HG03575 (cell line): ENCODE measurements around the gene RAB35.

Source experiments
- ATAC-seq: cut with Tn5 transposase; IDR thresholded peaks from one replicate; pipeline ENCODE4 v1.9.1; 2021; ENCODE audit not compliant: unreplicated experiment, insufficient number of reproducible peaks, low FRiP score; ENCODE audit errors: extremely low read depth

RAB35 gene

GRCh38 chr12:120115066-120115465 is 1.5 kb downstream of the RAB35 start:
- ATAC-seq, result no peak

DNA sequence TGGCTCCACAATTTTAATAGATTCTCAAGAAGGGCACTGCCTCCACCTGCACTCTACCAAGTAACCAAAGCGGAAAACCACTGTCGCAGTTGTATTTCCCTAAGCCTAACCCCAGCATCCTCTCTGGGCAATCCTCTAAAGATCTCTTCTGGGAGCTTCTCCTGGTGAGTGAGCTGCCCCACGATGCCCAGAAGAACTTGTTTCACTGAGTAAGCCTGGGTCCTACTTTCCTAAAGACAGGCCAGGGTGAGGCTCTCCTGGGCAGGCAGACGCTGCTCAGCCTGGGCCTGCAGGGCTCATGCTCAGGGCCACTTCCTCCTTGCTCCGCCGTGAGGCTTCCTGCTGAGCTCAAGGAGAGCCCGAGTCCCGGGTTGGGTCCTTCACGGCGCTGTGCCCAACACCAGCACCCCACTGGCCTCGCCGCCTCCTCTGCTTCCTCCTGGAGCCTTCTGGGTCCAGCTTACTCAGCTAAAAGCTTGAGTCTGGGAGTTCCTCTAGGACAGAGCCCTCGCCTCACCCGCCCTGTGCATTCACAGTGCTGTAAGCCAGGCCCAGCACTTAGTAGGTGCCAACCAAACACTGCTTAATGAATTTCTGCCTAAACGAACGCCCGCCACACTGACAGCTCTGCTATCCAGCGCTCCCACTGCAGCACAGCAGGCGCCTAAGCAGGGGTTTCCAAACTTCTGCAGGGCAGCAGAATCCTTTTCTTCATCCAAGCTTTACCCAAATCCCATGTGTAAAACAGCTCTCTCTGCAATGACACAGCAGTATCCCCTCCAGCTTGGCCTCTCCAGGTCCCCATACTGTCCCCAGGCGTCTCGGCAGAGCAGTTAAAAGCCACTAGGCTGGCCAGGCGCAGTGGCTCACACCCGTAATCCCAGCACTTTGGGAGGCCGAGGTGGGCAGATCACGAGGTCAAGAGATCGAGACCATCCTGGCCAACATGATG is 5.7 kb downstream of the RAB35 start:
- ATAC-seq, result no peak

DNA sequence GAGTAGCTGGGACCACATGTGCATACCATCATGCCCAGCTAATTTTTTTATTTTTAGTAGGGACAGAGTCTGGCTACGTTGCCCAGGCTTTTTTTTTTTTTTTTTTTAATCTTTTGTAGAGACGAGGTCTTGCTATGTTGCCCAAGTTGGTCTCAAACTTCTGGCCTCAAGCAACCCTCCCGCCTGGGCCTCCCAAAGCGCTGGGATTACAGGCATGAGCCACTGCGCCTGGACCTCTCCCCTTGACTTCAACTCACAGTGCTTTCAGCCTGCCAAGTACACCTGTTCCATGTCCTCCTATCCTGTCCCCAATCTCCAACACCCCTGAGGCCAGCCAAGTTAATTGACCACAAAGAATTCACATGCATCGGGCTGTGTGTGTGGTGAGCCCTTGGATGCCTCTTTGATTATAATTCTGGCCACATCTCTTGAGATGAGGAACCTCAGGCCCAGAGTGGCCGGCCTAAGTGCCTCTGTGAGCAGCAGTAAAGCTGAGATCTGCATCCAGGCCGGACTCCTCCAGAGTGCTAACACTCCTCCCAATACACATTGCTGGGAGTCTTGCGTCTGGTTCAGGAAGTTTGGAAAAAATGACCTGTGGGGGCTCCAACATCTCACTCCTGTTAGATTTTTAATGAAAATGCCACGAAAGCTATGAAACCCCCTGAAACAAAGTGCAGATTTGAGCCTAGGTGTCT is 6.8 kb downstream of the RAB35 start:
- no peak for ATAC-seq

DNA sequence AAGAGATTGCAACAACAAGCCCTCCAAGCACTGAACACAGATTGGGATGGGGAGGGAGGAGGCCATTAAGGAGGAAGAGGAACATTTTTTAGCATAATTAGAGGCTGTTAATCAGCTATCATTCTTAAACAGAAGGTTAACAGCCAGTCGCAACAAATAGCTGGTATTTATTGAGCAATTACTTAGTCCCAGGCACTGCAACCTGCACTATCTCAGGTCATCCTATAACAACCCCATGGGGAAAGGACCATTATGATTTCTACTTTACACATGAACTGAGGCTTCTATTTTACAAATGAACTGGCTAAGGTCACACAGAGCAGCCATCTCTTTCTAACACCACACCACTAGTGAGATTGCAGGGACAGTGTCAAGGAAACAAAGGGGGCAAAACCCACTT is 10.4 kb downstream of the RAB35 start:
- ATAC-seq, result no peak

DNA sequence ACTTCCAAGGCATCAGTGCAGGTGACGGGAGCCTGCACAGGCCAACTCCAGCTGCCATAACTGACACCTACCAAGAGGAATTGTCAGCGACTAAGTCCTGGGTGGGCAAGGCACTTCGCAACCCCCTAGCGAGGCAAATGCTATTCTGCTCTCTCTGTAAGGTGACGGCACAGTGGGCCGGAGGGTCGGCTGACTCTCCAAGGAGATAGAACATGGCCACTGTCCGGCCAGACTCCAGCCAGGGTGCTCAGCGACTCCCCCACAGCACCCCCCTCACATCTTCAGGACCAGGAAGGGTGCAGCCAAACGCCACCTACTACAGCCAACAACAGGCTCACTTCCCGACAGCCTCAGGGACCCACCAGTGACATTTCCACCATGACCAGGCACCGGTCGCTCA is 13.2 kb downstream of the RAB35 start:
- ATAC-seq, result no peak

GRCh38 chr12:120103044-120103338 is 13.6 kb downstream of the RAB35 start:
- ATAC-seq, result no peak

DNA sequence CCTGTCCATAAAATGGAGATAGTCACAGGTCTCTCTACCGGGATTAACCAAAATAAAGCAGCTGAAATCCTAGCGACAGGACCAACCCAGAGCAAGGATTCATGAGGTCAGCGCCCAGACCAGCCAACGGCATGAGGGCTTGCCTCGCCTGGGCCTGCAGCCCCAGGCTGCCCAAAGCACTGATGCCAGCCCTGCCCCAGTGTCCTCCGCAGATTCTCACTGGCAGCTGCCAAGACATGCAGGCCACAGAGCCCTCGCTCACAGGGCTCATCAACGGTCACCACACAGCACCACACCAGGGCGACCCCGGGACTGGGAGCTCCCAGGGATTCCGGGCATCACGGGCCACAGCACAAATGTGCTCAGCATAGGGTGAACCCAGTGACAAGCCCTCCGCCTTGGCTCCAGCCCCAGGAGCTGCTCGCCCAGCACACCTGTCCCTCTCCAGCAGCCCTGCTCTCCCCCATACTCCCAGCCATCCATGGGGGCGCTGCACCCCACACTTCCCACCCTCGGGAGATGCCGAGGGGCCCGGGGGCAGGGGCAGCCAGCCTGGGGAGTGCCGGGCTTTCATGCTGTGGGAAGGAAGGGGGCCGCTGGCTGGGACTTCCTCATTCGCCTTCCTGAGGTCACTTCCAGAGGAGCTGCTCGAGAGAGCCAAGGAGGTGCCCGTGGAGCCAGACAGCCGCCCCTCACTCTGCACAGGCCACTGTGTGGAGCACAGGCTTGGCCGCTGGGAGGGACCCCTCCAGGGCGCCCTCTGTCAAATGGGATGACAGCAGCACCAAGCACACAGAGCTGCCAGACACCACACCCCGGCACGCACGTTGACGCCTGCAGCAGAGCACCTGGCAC is 14.1 kb downstream of the RAB35 start:
- no peak for ATAC-seq

DNA sequence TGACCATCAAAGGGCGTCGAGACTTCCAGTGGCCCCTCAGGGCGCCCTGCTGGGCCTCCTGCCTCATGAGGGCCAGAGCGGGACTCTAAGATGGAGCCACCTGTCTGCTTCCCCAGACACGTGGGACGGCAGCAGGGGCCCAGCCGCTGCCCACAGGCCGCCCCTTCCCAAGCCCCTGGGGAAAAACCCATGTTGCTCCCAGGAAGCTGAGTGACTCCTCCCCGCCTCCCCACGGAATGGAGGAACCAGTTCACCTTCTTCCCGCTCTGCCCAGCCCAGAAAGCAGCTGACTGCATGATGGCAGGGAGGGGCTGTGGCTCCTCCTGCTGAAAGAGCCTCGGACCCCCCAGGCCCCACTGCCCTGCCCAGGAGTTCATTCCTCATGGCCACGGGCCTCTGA is 14.9 kb downstream of the RAB35 start:
- no peak for ATAC-seq

DNA sequence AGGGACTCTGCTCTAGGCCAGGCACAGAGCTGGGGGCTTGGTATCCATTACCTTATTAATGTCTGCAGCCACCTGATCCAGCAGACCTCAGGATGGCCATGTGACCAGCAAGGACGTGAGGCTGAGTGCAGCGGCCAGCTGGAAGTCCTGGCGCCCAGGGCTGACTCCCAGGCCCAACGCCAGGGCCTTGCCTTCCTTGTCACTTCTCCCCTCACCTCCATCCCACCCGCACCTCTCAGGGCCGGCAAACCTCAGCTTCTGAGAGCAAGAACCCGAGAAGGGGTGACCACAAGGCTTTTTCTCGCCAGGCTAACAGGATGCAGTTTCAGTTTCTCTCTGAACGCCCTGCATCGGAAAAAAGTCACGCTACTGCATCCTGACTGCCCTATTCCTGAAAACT is 15.4 kb downstream of the RAB35 start:
- no peak for ATAC-seq

- no peak for ATAC-seq
Measured at GRCh38 chr12:120100630-120101029, 15.9 kb downstream of the RAB35 start.

- no peak for ATAC-seq
Measured at GRCh38 chr12:120099738-120100137, 16.8 kb downstream of the RAB35 start.

GRCh38 chr12:120098756-120099470 is 17.6 kb downstream of the RAB35 start:
- ATAC-seq, result no peak

- ATAC-seq, result no peak
Measured at GRCh38 chr12:120096671-120097202, 19.8 kb downstream of the RAB35 start.

DNA sequence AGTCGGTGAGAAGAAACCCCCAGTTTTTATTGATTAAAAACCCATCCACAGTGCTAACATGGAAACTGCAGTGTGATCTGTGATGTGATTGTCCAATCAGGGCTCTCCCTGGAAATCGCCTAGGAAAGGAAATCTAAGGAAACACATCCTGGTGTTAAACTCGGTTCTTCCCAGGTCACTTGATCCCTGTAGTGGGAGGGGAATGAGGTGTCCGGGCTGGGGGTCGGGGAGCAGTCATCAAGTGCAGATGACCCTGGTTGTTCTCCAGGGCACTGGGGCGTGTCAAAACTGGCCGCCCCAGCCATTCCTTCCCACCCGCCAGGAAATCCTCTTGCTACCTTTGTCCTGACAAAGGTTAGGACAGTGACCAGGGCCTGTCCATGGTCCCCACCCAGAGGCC is 20.8 kb downstream of the RAB35 start:
- ATAC-seq, result no peak

GRCh38 chr12:120095331-120095730 is 21.2 kb downstream of the RAB35 start:
- no peak for ATAC-seq

- ATAC-seq, result no peak
Measured at GRCh38 chr12:120094485-120094884, 22.1 kb downstream of the RAB35 start.

GRCh38 chr12:120093592-120094355 is 22.8 kb downstream of the RAB35 start:
- ATAC-seq, result no peak

DNA sequence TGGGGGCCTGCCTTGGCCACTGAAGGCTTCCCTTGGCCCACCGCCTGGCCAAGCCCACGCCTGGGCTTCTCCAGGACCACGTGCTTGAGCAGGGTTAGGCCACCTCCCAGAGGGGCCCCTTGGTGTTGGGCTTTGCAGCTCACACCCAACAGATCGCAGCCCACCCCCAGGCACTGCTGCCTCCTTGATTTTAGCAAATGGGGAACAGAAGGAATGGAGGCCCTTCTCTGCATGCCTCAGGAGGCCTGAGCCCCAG is 23.3 kb downstream of the RAB35 start:
- ATAC-seq, result no peak
